Thoracic aorta (tissue), 2 donors: ENCODE data around the gene MRPL27. TPM values are rescaled to one million over a fixed set of nuclear protein-coding genes. Genes with fewer than 3 reads are reported as not detected.

Source experiments
- ATAC-seq: fragments of 150-250 bp; one replicate; pipeline ENCODE4 v1.8.0; 2017; ENCODE audit warnings: low read depth; ENCODE audit not compliant: insufficient number of reproducible peaks, low FRiP score
- DNase-seq: peaks from one replicate; pipeline ENCODE4 v3.0.0-alpha.2; 2020; ENCODE audit warnings: low spot score
- H3K27ac ChIP-seq, 2 donors: fragments of 200-600 bp; sonication (generic); 1 replicate in 1 of 2; 2 replicates in 1 of 2; pipeline ENCODE4 v1.5.1; 2016; ENCODE audit warnings: mild to moderate bottlenecking in 2 of 2, moderate library complexity in 2 of 2
- H3K27me3 ChIP-seq: fragments of 200-600 bp; sonication (generic); replicated peaks from 2 replicates; pipeline ENCODE4 v1.6.0; 2016; ENCODE audit warnings: mild to moderate bottlenecking; ENCODE audit not compliant: insufficient read depth
- H3K36me3 ChIP-seq: fragments of 200-600 bp; sonication (generic); one replicate; pipeline ENCODE4 v1.5.1; 2016
- H3K4me1 ChIP-seq, 2 donors: fragments of 200-600 bp; sonication (generic); 1 replicate in 1 of 2; 2 replicates in 1 of 2; pipeline versions ENCODE4 v1.5.1 to v1.6.0; 2016; ENCODE audit warnings: low read depth in 2 of 2, mild to moderate bottlenecking in 1 of 2; ENCODE audit not compliant: control insufficient read depth in 1 of 2
- H3K4me3 ChIP-seq: fragments of 200-600 bp; sonication (generic); 2 replicates; pipeline ENCODE4 v1.5.1; 2016; ENCODE audit warnings: mild to moderate bottlenecking
- H3K9me3 ChIP-seq: fragments of 200-600 bp; sonication (generic); 2 replicates; pipeline ENCODE4 v1.5.1; 2016
- total RNA-seq, 2 donors: library from RNA; depleted of rRNA; stranded (reverse); fragments of >200 nt; gene quantifications; one replicate each; pipeline versions ENCODE4 v1.1.0 to v1.2.3, GENCODE V29; 2016
- TF ChIP-seq, protein P1 (sequence below): fragments of 200-600 bp; sonication (generic); IDR thresholded peaks from one replicate; pipeline ENCODE4 v1.5.1; 2019; ENCODE audit warnings: antibody characterized with exemption

The MRPL27 gene
- total RNA-seq, 2 donors from 2014 or later: 17.1 to 42.9 TPM

DNA sequence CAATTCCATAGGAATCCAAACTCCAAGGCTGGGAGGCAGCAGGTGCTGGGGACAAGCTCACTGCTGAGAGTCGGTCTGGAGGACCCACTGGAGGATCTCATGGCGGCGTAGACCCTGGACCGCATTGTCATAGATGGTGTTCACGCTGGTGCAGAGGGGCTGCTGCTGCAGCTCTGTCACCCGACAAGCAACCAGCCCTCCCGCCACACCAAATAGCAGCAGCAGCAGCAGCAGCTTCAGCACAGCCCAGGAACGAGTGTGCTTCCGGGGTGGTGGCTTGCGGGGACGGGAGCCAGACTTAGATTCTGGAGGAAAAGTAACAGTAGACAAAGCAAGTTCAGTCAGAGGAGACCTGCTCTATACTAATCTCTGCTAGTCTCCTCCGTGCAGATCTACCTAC lies 9.9 kb upstream of the MRPL27 start:
- peaks cover 55% of the 10 kb centered on the region for H3K36me3 ChIP-seq
- H3K27me3 ChIP-seq: no peaks in the 10 kb centered on the region
- H3K4me3 ChIP-seq: no peak overlapping the region
- no peak for DNase-seq
- TF ChIP-seq, protein P1, sequence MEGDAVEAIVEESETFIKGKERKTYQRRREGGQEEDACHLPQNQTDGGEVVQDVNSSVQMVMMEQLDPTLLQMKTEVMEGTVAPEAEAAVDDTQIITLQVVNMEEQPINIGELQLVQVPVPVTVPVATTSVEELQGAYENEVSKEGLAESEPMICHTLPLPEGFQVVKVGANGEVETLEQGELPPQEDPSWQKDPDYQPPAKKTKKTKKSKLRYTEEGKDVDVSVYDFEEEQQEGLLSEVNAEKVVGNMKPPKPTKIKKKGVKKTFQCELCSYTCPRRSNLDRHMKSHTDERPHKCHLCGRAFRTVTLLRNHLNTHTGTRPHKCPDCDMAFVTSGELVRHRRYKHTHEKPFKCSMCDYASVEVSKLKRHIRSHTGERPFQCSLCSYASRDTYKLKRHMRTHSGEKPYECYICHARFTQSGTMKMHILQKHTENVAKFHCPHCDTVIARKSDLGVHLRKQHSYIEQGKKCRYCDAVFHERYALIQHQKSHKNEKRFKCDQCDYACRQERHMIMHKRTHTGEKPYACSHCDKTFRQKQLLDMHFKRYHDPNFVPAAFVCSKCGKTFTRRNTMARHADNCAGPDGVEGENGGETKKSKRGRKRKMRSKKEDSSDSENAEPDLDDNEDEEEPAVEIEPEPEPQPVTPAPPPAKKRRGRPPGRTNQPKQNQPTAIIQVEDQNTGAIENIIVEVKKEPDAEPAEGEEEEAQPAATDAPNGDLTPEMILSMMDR: no peak
- ATAC-seq: no peak
- no peak overlapping the region for H3K27ac ChIP-seq
- H3K9me3 ChIP-seq: no peaks in the 10 kb centered on the region
- H3K4me1 ChIP-seq: no peaks in the 10 kb centered on the region

DNA sequence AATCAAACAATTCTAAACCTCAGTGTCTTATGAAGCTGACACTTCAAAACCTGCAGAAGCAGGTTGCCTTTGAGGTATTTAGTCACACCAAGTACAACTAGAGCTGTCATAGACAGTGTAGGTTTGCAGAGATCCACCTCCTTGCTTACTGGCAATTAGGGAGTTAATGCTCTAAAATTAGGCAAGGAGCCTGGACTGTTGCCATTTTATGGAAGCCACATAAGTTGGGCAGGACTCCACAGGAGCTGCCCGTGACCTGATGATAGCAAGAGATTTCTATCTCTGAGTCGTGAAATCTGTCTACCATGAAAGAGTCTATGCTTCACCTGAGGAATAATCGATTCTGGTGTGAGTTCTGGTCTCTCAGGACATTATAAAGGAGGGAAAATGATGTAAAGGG lies 8.9 kb upstream of the MRPL27 start:
- TF ChIP-seq, protein P1: no peak
- no peak for DNase-seq
- Histone ChIP-seq H3K9me3 (no peaks in the 10 kb centered on the region), H3K4me1 (no peaks in the 10 kb centered on the region), H3K27ac (no peak overlapping the region), H3K27me3 (no peaks in the 10 kb centered on the region), H3K36me3 (peaks cover 46% of the 10 kb centered on the region), H3K4me3 (no peak overlapping the region)
- ATAC-seq: no peak

DNA sequence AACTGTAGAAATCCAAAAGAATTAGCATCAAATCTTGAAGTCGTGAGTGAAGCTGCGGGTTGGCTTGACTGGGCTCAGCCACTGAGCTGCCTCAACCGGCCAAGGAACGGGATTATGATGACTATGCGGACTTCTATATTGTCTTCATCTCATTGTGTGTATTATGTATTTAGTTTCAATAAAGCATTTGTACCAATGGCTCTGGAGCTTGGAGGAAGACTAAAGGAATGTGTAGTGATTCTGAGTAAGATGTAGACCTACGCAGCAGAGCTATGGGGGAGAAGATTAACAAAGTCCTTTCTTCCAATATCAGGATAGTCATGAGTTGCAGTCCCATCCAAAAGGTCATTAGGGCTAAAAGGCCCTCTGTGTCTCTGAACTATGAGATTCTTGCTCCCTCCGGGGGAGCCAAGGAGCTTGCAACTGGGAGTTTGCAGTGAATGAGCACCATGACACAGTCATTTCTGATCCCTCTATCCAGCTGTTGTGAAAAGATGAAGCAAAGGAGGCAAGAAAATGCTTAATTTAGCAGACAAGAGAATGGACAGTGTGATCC lies 8.4 kb upstream of the MRPL27 start:
- TF ChIP-seq, protein P1: no peak
- peaks cover 40% of the 10 kb centered on the region for H3K36me3 ChIP-seq
- no peaks in the 10 kb centered on the region for H3K4me1 ChIP-seq
- ATAC-seq: no peak
- no peak overlapping the region for H3K4me3 ChIP-seq
- DNase-seq: no peak
- H3K27me3 ChIP-seq: no peaks in the 10 kb centered on the region
- no peak overlapping the region for H3K27ac ChIP-seq
- H3K9me3 ChIP-seq: no peaks in the 10 kb centered on the region

DNA sequence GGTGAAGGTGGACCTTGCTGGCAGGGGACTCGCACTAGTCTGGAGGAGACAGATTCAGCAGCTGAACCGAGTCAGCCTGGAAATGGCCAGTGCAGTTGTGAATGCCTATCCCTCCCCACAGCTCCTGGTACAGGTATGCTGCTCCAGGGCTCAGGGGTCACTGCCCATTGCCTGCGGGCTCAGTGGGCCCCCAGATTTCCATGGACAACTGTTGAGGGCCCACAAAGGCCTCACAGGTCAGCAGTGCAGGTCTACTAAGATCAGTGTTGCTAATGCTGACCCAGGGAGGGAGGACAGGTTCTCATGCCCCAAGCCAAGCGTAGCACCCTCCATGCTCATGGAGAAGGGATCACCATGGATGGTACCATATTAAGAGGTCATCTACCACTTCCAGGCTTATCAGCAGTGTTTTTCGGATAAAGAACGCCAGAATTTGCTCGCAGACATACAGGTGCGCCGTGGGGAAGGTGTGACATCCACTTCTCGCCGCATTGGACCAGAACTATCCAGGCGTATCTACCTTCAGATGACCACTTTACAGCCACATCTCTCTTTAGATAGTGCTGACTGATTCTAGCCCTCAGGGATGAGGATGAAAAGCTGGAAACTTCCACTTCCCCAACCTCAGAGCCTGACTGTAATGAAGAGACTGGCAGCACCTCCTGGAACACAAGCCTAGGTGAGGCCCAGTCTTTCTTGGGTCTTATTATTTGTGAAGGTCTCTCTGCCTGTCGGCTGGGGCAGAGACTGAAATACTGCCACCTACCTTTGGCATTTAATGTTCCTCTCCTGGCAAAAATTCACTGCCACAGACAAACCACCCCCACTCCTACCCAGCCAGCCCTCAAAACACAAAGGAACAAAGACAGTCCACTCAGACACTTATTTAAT lies 7.6 kb upstream of the MRPL27 start:
- no peak for DNase-seq
- Histone ChIP-seq H3K9me3 (no peaks in the 10 kb centered on the region), H3K36me3 (peaks cover 34% of the 10 kb centered on the region)

More for the DNA sequence above, 7.6 kb upstream of the MRPL27 start:
- Histone ChIP-seq H3K27ac (no peak overlapping the region), H3K4me1 (no peaks in the 10 kb centered on the region), H3K27me3 (no peaks in the 10 kb centered on the region), H3K4me3 (no peak overlapping the region)
- TF ChIP-seq, protein P1: no peak
- ATAC-seq: no peak
